ENCODE measurements around the gene XYLT1.
"Not testable (repeated sequence)": the region's sequence is repeated elsewhere in the genome, so short reads cannot be mapped to it uniquely, and the experiment has no call there.

Gene XYLT1

GRCh38 chr16:17470908-17471718, at the start of gene XYLT1:
TSS of gene XYLT1 (minus strand) at chr16:17470960. CDS start at chr16:17470796, 164 bp downstream.
- peak; percentile 73 for DNase-seq

- DNase-seq = no peak
Observed at GRCh38 chr16:17520111-17520510, 49.4 kb upstream of the XYLT1 start.

GRCh38 chr16:17519101-17519955, 48.6 kb upstream of the XYLT1 start:
- DNase-seq = no peak

DNA sequence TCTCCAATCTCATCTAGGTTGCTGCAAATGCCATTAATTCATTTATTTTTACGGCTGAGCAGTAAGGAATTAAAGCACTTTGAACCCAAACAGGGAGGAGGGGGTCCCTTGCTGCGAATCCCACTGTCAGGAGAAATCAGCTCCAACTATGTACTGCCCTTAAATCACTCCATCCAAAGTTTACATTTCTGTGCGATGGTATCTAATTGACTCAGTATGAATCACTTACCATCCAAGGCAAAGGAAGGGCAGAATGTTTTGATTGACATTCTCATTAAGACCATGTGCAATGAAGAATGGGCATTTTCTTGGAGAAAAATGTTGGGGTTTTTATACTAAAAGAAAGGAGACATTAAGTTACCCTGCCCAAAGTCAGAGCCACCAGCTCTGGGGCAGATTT, 47.7 kb upstream of the XYLT1 start:
- DNase-seq = no peak

DNA sequence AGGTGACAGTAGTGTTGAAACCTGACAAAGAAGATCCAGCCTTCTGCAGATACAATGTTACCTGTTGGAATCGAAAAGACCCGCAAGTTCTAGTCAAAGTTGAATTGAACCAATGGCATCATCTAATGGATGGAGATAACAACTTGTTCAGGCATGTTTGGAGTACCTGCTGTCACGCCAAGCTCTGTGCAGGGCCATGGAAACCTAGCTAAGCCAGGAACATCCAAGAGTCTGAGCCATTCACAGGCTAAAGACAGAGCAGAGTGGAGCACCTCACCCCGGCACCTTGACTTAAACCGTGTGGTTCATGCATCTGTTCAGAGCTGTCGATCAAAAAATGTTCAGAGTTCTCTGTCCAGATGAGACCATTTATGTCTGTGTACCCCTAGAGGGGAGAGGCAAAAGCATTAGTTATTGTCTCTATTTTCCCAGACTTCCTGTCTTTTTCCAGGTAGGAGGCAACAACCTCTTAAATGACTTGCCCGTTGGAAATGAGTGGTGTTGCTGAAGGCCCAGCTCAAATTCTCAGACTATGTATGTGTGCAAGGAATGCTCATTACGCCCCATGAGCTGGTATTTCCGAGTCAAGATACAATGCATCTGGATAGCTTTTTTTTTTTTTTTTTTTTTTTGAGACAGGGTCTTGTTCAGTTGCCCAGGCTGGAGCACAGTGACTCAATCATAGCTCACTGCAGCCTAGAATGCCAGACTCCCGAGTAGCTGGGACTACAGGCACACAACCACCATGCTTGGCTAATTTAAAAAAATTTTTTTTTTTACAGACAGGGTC, 44.9 kb upstream of the XYLT1 start:
- DNase-seq = no peak

DNA sequence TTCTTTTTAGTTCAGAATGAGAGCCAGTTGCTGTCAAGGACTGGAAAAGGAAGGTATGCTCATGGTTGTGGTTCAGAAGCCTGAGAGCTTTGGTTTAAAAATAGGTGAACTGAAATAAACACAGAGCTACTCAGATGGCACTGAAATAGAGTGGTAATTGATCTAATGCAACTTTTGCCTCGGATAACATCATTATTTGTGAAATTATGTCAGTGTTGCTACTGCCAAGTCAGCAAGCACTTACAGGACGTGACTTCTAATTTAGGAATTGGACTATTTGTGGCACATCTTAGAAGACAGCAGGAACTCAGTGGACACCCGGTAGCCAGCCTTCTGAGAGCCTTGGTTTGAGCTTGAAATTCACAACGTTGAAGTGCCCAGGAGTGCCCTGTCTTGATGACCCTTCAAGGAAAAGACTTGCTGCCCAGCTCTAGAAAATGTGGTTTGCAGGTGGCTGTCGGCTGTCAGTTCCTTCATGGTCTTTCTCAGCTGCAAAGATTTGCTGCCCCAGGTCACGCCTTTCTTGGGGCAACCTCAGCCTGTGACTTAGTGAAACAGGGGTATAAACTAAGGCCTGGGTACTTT, 42.0 kb upstream of the XYLT1 start:
- DNase-seq = no peak

DNA sequence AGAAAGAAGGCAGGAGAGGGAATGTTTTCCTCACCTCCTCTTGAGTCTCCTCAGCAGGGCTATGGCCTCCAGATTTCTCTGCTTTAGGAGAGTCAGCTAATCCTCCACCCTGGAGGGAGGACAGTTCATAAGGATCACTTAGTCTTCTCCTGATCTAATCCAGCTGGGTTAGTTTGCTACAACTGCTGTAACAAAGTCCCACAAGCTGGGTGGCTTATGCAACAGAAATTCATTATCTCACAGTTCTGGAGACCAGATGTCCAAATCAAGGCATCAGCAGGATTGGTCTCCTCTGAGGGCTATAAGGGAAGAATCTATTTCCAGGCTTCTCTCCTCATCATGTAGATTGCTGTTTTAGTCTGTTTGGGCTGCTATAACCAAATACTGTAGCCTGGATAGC, 40.6 kb upstream of the XYLT1 start:
- no peak for DNase-seq

- no peak for DNase-seq
Observed at GRCh38 chr16:17510567-17510966, 39.8 kb upstream of the XYLT1 start.

GRCh38 chr16:17509194-17509593, 38.4 kb upstream of the XYLT1 start:
- no peak for DNase-seq

GRCh38 chr16:17508303-17508702, 37.5 kb upstream of the XYLT1 start:
- DNase-seq = no peak

- not testable (repeated sequence) for DNase-seq
Observed at GRCh38 chr16:17507516-17507915, 36.8 kb upstream of the XYLT1 start.

- not testable (repeated sequence) for DNase-seq
Observed at GRCh38 chr16:17505828-17506227, 35.1 kb upstream of the XYLT1 start.

DNA sequence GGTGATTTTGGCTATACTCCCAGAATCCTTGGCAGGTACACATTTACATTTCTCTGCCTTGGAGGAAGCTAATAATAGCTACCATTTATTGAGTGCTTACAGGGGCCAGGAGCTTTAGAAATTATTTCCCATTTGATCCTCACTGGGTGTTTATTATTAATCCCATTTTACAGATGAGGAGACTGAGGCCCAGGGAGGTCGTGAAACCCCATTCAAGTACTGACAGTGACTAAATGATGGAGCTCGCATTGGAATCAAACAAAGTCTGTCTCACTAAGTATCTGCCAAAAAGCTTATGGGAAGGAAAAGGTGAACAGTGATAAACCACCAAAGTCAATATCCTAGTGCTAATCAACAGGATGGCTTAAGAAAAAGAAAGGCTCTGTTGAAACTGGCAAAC, 33.3 kb upstream of the XYLT1 start:
- no peak for DNase-seq

GRCh38 chr16:17503331-17503730, 32.6 kb upstream of the XYLT1 start:
- no peak for DNase-seq

- DNase-seq = no peak
Observed at GRCh38 chr16:17501321-17501720, 30.6 kb upstream of the XYLT1 start.

GRCh38 chr16:17499223-17499902, 28.6 kb upstream of the XYLT1 start:
- DNase-seq = no peak

GRCh38 chr16:17497648-17498047, 26.9 kb upstream of the XYLT1 start:
- no peak for DNase-seq

DNA sequence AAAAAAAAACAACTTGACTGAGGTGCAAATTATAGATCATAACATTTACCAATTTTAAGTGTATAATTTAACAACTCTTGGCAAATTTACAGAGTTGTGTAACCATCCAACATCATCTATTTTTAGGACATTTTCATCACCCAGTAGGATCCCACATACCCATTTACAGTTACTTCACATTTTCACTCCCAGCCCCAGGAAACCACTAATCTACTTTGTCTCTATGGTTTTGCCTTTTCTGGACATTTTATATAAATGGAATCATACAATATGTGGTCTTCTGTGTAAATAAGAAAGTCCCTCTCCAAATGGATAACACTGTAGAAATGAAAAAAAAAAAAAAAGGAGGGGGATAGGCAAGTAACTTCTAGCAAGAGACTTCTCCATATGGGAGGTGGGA, 26.1 kb upstream of the XYLT1 start:
- DNase-seq = no peak

DNA sequence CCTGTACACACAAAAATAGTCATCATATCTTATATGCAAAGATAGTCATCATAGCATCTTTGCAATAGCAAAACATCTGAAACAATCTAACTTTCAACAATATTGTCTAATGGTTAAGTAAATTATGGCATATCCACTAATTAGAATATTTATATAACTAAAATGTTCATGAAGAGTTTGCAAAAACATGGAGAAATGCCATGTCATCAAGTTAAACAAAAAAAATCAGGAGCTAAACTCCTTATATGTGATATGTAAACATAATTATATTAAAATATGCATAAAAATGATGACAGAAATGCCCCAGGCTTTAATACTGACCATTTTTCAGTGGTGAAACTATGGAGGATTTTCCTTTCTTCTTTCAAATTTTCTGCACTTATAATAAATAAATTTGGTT, 22.3 kb upstream of the XYLT1 start:
- DNase-seq = no peak

DNA sequence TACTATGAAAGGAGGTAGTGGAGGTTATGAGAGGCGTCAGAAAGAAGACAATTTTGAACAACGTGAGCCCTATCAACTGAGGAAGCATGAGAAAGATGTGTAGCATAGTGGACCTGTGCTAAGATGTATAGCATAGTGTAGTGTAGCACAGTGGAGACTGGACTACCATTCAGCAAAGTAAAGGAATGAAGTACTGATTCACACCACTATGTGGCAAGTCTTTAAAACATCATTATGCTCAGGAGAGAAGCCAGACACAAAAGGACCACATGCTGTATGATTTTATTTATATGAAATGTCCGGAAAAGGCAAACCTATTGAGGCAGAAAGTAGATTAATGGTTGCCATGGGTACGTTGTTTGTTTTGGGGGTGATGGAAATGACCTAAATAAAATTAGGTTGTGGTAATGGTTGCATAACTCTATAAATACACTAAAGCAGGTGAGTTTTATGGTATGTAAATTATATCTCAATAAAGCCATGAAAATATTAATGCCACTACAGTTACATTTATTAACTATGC, 20.4 kb upstream of the XYLT1 start:
- no peak for DNase-seq

DNA sequence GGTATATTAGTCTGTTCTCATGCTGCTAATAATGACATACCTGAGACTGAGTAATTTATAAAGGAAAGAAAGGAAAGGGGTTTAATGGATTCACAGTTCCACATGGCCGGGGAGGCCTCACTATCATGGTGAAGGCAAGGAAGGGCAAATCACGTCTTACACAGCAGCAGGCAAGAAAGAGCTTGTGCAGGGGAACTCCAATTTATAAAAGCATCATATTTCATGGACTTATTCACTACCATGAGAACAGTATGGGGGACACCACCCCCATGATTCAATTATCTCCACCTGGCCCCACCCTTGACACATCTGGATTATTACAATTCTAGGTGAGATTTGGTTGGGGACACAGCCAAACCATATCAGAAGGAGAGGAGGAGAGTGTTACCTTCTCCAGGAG, 17.7 kb upstream of the XYLT1 start:
- DNase-seq = peak; percentile 3

GRCh38 chr16:17483351-17483750, 12.6 kb upstream of the XYLT1 start:
- peak; percentile 30 for DNase-seq

All from activated CD8-positive, alpha-beta memory T cell treated with anti-CD3 and anti-CD28 coated beads for 24 hours (primary cell).